ENCODE results near the gene TMEM126A. TPM values are rescaled to one million over a fixed set of nuclear protein-coding genes. Genes with fewer than 3 reads are reported as not detected.
"Not testable (repeated sequence)": the region's sequence is repeated elsewhere in the genome, so short reads cannot be mapped to it uniquely, and the experiment has no call there.

TMEM126A gene
- total RNA-seq, 1 donor from 2014 or later = 25.8 TPM

GRCh38 chr11:85666687-85667086, 18.9 kb downstream of the TMEM126A start:
- Mint-ChIP-seq H3K27ac (no peak overlapping the region), H3K9me3 (ENCODE audit: low read depth) (peaks cover 4% of the 10 kb centered on the region), H3K4me3 (ENCODE audit: low read depth) (no peak overlapping the region), H3K4me1 (ENCODE audit: low read depth) (peaks cover 15% of the 10 kb centered on the region), H3K27me3 (no peaks in the 10 kb centered on the region), H3K36me3 (ENCODE audit: insufficient read depth) (peaks cover 6% of the 10 kb centered on the region)
- DNase-seq (ENCODE audit: low spot score, unreplicated experiment) = no peak
- TF ChIP-seq CTCF (IDR thresholded peaks at IDR 0.05; ENCODE audit: unreplicated experiment) = no peak

GRCh38 chr11:85668157-85668556, 20.4 kb downstream of the TMEM126A start:
- Mint-ChIP-seq H3K4me1 (ENCODE audit: low read depth) (peaks cover 7% of the 10 kb centered on the region), H3K9me3 (ENCODE audit: low read depth) (peaks cover 4% of the 10 kb centered on the region), H3K36me3 (ENCODE audit: insufficient read depth) (peaks cover 6% of the 10 kb centered on the region), H3K27me3 (no peaks in the 10 kb centered on the region), H3K4me3 (ENCODE audit: low read depth) (no peak overlapping the region), H3K27ac (no peak overlapping the region)
- no peak for TF ChIP-seq CTCF (IDR thresholded peaks at IDR 0.05; ENCODE audit: unreplicated experiment)
- no peak for DNase-seq (ENCODE audit: low spot score, unreplicated experiment)

- not testable (repeated sequence) for H3K27ac Mint-ChIP-seq; H3K36me3 Mint-ChIP-seq (ENCODE audit: insufficient read depth); DNase-seq (ENCODE audit: low spot score, unreplicated experiment); H3K9me3 Mint-ChIP-seq (ENCODE audit: low read depth); H3K4me3 Mint-ChIP-seq (ENCODE audit: low read depth); H3K4me1 Mint-ChIP-seq (ENCODE audit: low read depth); H3K27me3 Mint-ChIP-seq
Observed at GRCh38 chr11:85670949-85671663, 23.3 kb downstream of the TMEM126A start.

- Mint-ChIP-seq H3K27ac (no peak overlapping the region), H3K36me3 (ENCODE audit: insufficient read depth) (no peaks in the 10 kb centered on the region), H3K4me3 (ENCODE audit: low read depth) (no peak overlapping the region), H3K27me3 (no peaks in the 10 kb centered on the region), H3K9me3 (ENCODE audit: low read depth) (peaks cover 4% of the 10 kb centered on the region), H3K4me1 (ENCODE audit: low read depth) (no peaks in the 10 kb centered on the region)
- no peak for DNase-seq (ENCODE audit: low spot score, unreplicated experiment)
- TF ChIP-seq CTCF (IDR thresholded peaks at IDR 0.05; ENCODE audit: unreplicated experiment) = no peak
Observed at GRCh38 chr11:85672105-85672902, 24.5 kb downstream of the TMEM126A start.

- H3K27me3 Mint-ChIP-seq = no peaks in the 10 kb centered on the region
- H3K9me3 Mint-ChIP-seq (ENCODE audit: low read depth) = peaks cover 4% of the 10 kb centered on the region
- H3K4me1 Mint-ChIP-seq (ENCODE audit: low read depth) = no peaks in the 10 kb centered on the region
- TF ChIP-seq CTCF (IDR thresholded peaks at IDR 0.05; ENCODE audit: unreplicated experiment) = no peak
- no peaks in the 10 kb centered on the region for H3K36me3 Mint-ChIP-seq (ENCODE audit: insufficient read depth)
- H3K27ac Mint-ChIP-seq = no peak overlapping the region
- no peak overlapping the region for H3K4me3 Mint-ChIP-seq (ENCODE audit: low read depth)
- no peak for DNase-seq (ENCODE audit: low spot score, unreplicated experiment)
Observed at GRCh38 chr11:85673393-85673792, 25.6 kb downstream of the TMEM126A start.

Data from progenitor cell of endocrine pancreas (in vitro differentiated cells).